ENCODE measurements around the gene SUMO3. TPM values are rescaled to one million over a fixed set of nuclear protein-coding genes. Genes with fewer than 3 reads are reported as not detected.
"Not testable (repeated sequence)": the region's sequence is repeated elsewhere in the genome, so short reads cannot be mapped to it uniquely, and the experiment has no call there.

SUMO3 gene
- total and polyA plus RNA-seq, 2 donors (not counting 1 experiment from before 2014, with no cell fraction given) = 96.3 to 190 TPM

- H3K9ac ChIP-seq (ENCODE audit: insufficient read depth, low read length) = no peak overlapping the region
- no peak overlapping the region for H3K4me3 ChIP-seq (replicated peaks in 1 of 4; ENCODE audit: control extremely low read depth in 1 of 4, insufficient read depth in 1 of 4, low read depth in 3 of 4, low read length in 4 of 4)
- H3K79me2 ChIP-seq (ENCODE audit: control insufficient read depth, insufficient read depth, low read length) = no peaks in the 10 kb centered on the region
- no peak overlapping the region for H3K4me2 ChIP-seq (ENCODE audit: extremely low read depth, insufficient read depth, low read length)
- DNase-seq (ENCODE audit: low read depth in 2 of 2) = no peak
- H2AFZ ChIP-seq (ENCODE audit: low read length) = no peak overlapping the region
- H3K4me1 ChIP-seq (ENCODE audit: control insufficient read depth, extremely low read depth, insufficient read depth, low read length) = no peaks in the 10 kb centered on the region
- H3K27ac ChIP-seq (ENCODE audit: insufficient read depth, low read length) = no peak overlapping the region
- H3K27me3 ChIP-seq (ENCODE audit: control insufficient read depth, insufficient read depth, low read length) = peaks cover 2% of the 10 kb centered on the region
- H3K36me3 ChIP-seq (ENCODE audit: control insufficient read depth, insufficient read depth, low read length) = no peaks in the 10 kb centered on the region
- no peak for TF ChIP-seq EZH2 (IDR thresholded peaks at IDR 0.05; ENCODE audit: low read length, missing control alignments)
- no peak for TF ChIP-seq CTCF (conservative IDR thresholded peaks at IDR 0.05 in 1 of 2, IDR thresholded peaks at IDR 0.05 in 1 of 2; ENCODE audit: low read depth in 1 of 2, low read length in 2 of 2)
- H3K9me3 ChIP-seq (ENCODE audit: control insufficient read depth, insufficient read depth, low read depth, low read length) = no peaks in the 10 kb centered on the region
- no peaks in the 10 kb centered on the region for H4K20me1 ChIP-seq (ENCODE audit: control insufficient read depth, extremely low read depth, insufficient read depth, low read length)
These were observed 16.5 kb upstream of the SUMO3 start for GRCh38 chr21:44834231-44834950.

- Histone ChIP-seq H3K36me3 (ENCODE audit: control insufficient read depth, insufficient read depth, low read length) (no peaks in the 10 kb centered on the region), H3K79me2 (ENCODE audit: control insufficient read depth, insufficient read depth, low read length) (no peaks in the 10 kb centered on the region), H2AFZ (ENCODE audit: low read length) (no peak overlapping the region), H3K9me3 (ENCODE audit: control insufficient read depth, insufficient read depth, low read depth, low read length) (no peaks in the 10 kb centered on the region), H3K4me1 (ENCODE audit: control insufficient read depth, extremely low read depth, insufficient read depth, low read length) (no peaks in the 10 kb centered on the region), H3K27ac (ENCODE audit: insufficient read depth, low read length) (no peak overlapping the region), H3K27me3 (ENCODE audit: control insufficient read depth, insufficient read depth, low read length) (peaks cover 5% of the 10 kb centered on the region), H4K20me1 (ENCODE audit: control insufficient read depth, extremely low read depth, insufficient read depth, low read length) (no peaks in the 10 kb centered on the region), H3K4me2 (ENCODE audit: extremely low read depth, insufficient read depth, low read length) (no peak overlapping the region), H3K9ac (ENCODE audit: insufficient read depth, low read length) (no peak overlapping the region), H3K4me3 (replicated peaks in 1 of 4; ENCODE audit: control extremely low read depth in 1 of 4, insufficient read depth in 1 of 4, low read depth in 3 of 4, low read length in 4 of 4) (no peak overlapping the region)
- no peak for TF ChIP-seq CTCF (conservative IDR thresholded peaks at IDR 0.05 in 1 of 2, IDR thresholded peaks at IDR 0.05 in 1 of 2; ENCODE audit: low read depth in 1 of 2, low read length in 2 of 2)
- TF ChIP-seq EZH2 (IDR thresholded peaks at IDR 0.05; ENCODE audit: low read length, missing control alignments) = no peak
- DNase-seq (ENCODE audit: low read depth in 2 of 2) = no peak
These were observed 15.8 kb upstream of the SUMO3 start for GRCh38 chr21:44833663-44834062.

GRCh38 chr21:44832516-44833255, 14.8 kb upstream of the SUMO3 start:
- not testable (repeated sequence) for H3K27me3 ChIP-seq (ENCODE audit: control insufficient read depth, insufficient read depth, low read length); H3K4me1 ChIP-seq (ENCODE audit: control insufficient read depth, extremely low read depth, insufficient read depth, low read length); H2AFZ ChIP-seq (ENCODE audit: low read length); H3K9ac ChIP-seq (ENCODE audit: insufficient read depth, low read length); H4K20me1 ChIP-seq (ENCODE audit: control insufficient read depth, extremely low read depth, insufficient read depth, low read length); H3K27ac ChIP-seq (ENCODE audit: insufficient read depth, low read length); H3K4me3 ChIP-seq (replicated peaks in 1 of 4; ENCODE audit: control extremely low read depth in 1 of 4, insufficient read depth in 1 of 4, low read depth in 3 of 4, low read length in 4 of 4); H3K36me3 ChIP-seq (ENCODE audit: control insufficient read depth, insufficient read depth, low read length); H3K79me2 ChIP-seq (ENCODE audit: control insufficient read depth, insufficient read depth, low read length); DNase-seq (ENCODE audit: low read depth in 2 of 2); H3K4me2 ChIP-seq (ENCODE audit: extremely low read depth, insufficient read depth, low read length); H3K9me3 ChIP-seq (ENCODE audit: control insufficient read depth, insufficient read depth, low read depth, low read length)

All from fibroblast of lung (primary cell).